ENCODE results near the gene LY9. TPM values are rescaled to one million over a fixed set of nuclear protein-coding genes. Genes with fewer than 3 reads are reported as not detected.

The LY9 gene
- total and polyA plus RNA-seq, 8 donors = 0.05 to 0.55 (median 0.35) TPM; not detected in 1

GRCh38 chr1:160801836-160802580 lies 6.0 kb downstream of the LY9 start:
- WGBS, 2 donors = 91 to 93% methylated on average over 41 to 43 of the region's 43 CpGs
- FAIRE-seq (no peak), DNase-seq (peak in 1 of 6 donors; percentile 48), ATAC-seq (no peak)
- no peaks in the 10 kb centered on the region for H3K36me3 ChIP-seq
- TF ChIP-seq, protein P1, sequence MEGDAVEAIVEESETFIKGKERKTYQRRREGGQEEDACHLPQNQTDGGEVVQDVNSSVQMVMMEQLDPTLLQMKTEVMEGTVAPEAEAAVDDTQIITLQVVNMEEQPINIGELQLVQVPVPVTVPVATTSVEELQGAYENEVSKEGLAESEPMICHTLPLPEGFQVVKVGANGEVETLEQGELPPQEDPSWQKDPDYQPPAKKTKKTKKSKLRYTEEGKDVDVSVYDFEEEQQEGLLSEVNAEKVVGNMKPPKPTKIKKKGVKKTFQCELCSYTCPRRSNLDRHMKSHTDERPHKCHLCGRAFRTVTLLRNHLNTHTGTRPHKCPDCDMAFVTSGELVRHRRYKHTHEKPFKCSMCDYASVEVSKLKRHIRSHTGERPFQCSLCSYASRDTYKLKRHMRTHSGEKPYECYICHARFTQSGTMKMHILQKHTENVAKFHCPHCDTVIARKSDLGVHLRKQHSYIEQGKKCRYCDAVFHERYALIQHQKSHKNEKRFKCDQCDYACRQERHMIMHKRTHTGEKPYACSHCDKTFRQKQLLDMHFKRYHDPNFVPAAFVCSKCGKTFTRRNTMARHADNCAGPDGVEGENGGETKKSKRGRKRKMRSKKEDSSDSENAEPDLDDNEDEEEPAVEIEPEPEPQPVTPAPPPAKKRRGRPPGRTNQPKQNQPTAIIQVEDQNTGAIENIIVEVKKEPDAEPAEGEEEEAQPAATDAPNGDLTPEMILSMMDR (IDR thresholded peaks at IDR 0.05) = no peak
- no peak overlapping the region for H3K4me3 ChIP-seq
- no peaks in the 10 kb centered on the region for H3K9me3 ChIP-seq
- intact Hi-C loops (cut with DNase I) = no loop called here
- H3K27ac ChIP-seq = no peak overlapping the region
- H3K27me3 ChIP-seq = no peaks in the 10 kb centered on the region
- no peaks in the 10 kb centered on the region for H3K4me1 ChIP-seq

DNA sequence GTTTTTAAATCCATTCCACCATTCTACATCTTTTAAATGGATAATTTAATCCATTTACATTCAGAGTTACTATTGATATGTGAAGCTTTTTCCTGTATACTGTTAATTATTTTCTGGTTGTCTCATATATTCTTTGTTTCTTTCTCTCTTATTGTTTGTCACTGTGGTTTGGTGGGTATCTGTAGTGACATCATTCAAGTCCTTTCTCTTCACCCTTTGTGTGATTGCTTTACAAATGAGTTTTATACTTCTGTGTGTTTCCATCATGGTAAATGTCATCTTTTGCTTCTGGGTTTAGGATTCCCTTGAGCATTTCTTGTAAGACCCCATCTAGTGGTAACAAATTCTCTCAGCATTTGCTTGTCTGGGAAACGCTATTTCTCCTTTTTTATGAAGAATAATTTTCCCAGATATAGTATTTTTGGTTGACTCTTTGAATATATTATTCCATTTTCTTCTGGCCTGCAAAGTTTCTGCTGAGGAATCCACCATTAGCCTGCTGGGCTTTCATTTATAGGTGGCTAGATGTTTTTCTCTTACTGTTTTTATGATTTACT lies 10.2 kb downstream of the LY9 start:
- Histone ChIP-seq H3K4me1 (no peaks in the 10 kb centered on the region), H3K27me3 (no peaks in the 10 kb centered on the region), H3K36me3 (no peaks in the 10 kb centered on the region), H3K9me3 (no peaks in the 10 kb centered on the region), H3K27ac (no peak overlapping the region), H3K4me3 (no peak overlapping the region)
- WGBS, 2 donors = 52 to 71% methylated on average over 1 of the region's 1 CpG
- TF ChIP-seq, protein P1 (IDR thresholded peaks at IDR 0.05) = no peak
- DNase-seq = no peak
- intact Hi-C loops (cut with DNase I) = no loop called here
- no peak for ATAC-seq
- FAIRE-seq = no peak

DNA sequence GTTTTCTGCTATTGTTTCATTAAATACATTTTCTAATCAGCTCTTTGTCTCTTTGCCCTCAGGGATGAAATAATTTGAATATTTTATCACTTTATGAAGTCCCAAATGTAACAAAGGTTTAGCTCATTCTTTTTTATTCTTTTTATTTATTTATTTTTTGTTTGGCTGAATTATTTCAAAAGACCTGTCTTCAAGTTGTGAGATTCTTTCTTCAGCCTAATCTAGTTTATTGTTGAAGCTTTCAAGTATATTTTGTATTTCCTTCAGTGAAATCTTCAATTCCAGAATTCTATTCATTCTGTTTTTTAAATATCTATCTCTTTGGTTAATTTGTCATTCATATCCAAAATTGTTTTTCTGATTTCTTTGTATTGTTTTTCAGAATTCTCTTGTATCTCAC lies 10.8 kb downstream of the LY9 start:
- FAIRE-seq (no peak), DNase-seq (no peak), ATAC-seq (no peak)
- Histone ChIP-seq H3K4me3 (no peak overlapping the region), H3K36me3 (no peaks in the 10 kb centered on the region), H3K27me3 (no peaks in the 10 kb centered on the region), H3K4me1 (no peaks in the 10 kb centered on the region), H3K27ac (no peak overlapping the region), H3K9me3 (no peaks in the 10 kb centered on the region)
- TF ChIP-seq, protein P1 (IDR thresholded peaks at IDR 0.05) = no peak
- intact Hi-C loops (cut with DNase I) = no loop called here

- intact Hi-C loops (cut with DNase I) = no loop called here
- no peak for FAIRE-seq
- H3K4me3 ChIP-seq = no peak overlapping the region
- H3K9me3 ChIP-seq = no peaks in the 10 kb centered on the region
- ATAC-seq = no peak
- H3K27ac ChIP-seq = no peak overlapping the region
- WGBS, 2 donors = 69 to 73% methylated on average over 3 of the region's 3 CpGs
- TF ChIP-seq, protein P1 (IDR thresholded peaks at IDR 0.05) = no peak
- DNase-seq = no peak
- no peaks in the 10 kb centered on the region for H3K4me1 ChIP-seq
- no peaks in the 10 kb centered on the region for H3K27me3 ChIP-seq
- no peaks in the 10 kb centered on the region for H3K36me3 ChIP-seq
Measured at GRCh38 chr1:160807247-160807646, 11.3 kb downstream of the LY9 start.

GRCh38 chr1:160807738-160808137 lies 11.8 kb downstream of the LY9 start:
- no peak overlapping the region for H3K4me3 ChIP-seq
- no peak overlapping the region for H3K27ac ChIP-seq
- no peak for ATAC-seq
- H3K9me3 ChIP-seq = no peaks in the 10 kb centered on the region
- H3K27me3 ChIP-seq = no peaks in the 10 kb centered on the region
- no peak for FAIRE-seq
- TF ChIP-seq, protein P1 (IDR thresholded peaks at IDR 0.05) = no peak
- intact Hi-C loops (cut with DNase I) = no loop called here
- DNase-seq = no peak
- no peaks in the 10 kb centered on the region for H3K4me1 ChIP-seq
- 83 to 96% methylated on average over 2 of the region's 2 CpGs for WGBS, 2 donors
- no peaks in the 10 kb centered on the region for H3K36me3 ChIP-seq

Measured in pancreas (tissue), 10 donors.